ENCODE results near the gene SPOCK3.

DNA sequence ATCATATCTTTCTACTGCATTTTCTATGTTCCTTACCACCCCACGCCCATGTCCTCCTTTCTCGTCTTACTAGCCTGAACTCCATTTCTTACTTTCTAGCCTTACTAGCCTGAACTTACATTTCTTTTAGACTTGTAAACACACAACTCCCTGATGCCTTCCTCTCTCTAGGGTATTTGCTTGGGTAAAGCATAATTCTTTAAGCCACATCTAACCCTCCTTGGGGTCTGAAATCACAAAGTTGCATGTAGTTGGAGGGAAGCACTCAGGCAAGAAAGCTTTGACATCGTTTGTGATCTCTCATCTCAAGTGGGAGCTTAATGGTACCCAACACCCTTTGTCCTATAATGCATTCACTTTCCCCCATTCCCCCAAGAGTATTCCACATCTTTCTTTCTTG lies 124.4 kb downstream of the SPOCK3 start:
- TF ChIP-seq, protein P1, sequence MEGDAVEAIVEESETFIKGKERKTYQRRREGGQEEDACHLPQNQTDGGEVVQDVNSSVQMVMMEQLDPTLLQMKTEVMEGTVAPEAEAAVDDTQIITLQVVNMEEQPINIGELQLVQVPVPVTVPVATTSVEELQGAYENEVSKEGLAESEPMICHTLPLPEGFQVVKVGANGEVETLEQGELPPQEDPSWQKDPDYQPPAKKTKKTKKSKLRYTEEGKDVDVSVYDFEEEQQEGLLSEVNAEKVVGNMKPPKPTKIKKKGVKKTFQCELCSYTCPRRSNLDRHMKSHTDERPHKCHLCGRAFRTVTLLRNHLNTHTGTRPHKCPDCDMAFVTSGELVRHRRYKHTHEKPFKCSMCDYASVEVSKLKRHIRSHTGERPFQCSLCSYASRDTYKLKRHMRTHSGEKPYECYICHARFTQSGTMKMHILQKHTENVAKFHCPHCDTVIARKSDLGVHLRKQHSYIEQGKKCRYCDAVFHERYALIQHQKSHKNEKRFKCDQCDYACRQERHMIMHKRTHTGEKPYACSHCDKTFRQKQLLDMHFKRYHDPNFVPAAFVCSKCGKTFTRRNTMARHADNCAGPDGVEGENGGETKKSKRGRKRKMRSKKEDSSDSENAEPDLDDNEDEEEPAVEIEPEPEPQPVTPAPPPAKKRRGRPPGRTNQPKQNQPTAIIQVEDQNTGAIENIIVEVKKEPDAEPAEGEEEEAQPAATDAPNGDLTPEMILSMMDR (IDR thresholded peaks at IDR 0.05; ENCODE audit: low read length) = no peak
- no peak for TF ChIP-seq EZH2 (IDR thresholded peaks at IDR 0.05; ENCODE audit: borderline replicate concordance, low read length)

All from OCI-LY1 (cell line).